CD14-positive monocyte (primary cell): Measurements from ENCODE around the gene AMELY. TPM values are rescaled to one million over a fixed set of nuclear protein-coding genes. Genes with fewer than 3 reads are reported as not detected.
"Not testable (repeated sequence)": the region's sequence is repeated elsewhere in the genome, so short reads cannot be mapped to it uniquely, and the experiment has no call there.

Source experiments
- DNase-seq, 3 donors: peaks; one replicate each; pipeline ENCODE4 v3.0.0-alpha.2; 2011 to 2022
- H2AFZ ChIP-seq: 2 replicates; pipeline ENCODE4 v1.6.0; 2012; ENCODE audit warnings: mild to moderate bottlenecking, low read depth, low read length, inconsistent platforms; ENCODE audit not compliant: insufficient read depth, poor library complexity, severe bottlenecking
- H3K27ac ChIP-seq, 2 donors: 1 replicate in 1 of 2; 2 replicates in 1 of 2; pipeline ENCODE4 v1.5.1; 2012 to 2013; ENCODE audit warnings: low read length in 2 of 2, control low read depth in 1 of 2, inconsistent platforms in 1 of 2, low read depth in 1 of 2, mild to moderate bottlenecking in 1 of 2
- H3K27me3 ChIP-seq, 2 donors: one replicate each; pipeline versions ENCODE4 v1.6.0 to v1.6.1; 2011 to 2013; ENCODE audit warnings: low read length in 2 of 2; ENCODE audit not compliant: control insufficient read depth in 2 of 2, insufficient read depth in 2 of 2
- H3K36me3 ChIP-seq, 2 donors: replicated peaks in 1 of 2; 1 replicate in 1 of 2; 2 replicates in 1 of 2; pipeline versions ENCODE4 v1.5.1 to v1.6.1; 2012 to 2013; ENCODE audit warnings: low read length in 2 of 2, control low read depth in 1 of 2, inconsistent platforms in 1 of 2, mild to moderate bottlenecking in 1 of 2; ENCODE audit not compliant: insufficient read depth in 2 of 2, control insufficient read depth in 1 of 2
- H3K4me1 ChIP-seq, 2 donors: 1 replicate in 1 of 2; 2 replicates in 1 of 2; pipeline versions ENCODE4 v1.5.1 to v1.6.1; 2012 to 2013; ENCODE audit warnings: low read length in 2 of 2, control low read depth in 1 of 2, inconsistent platforms in 1 of 2, mild to moderate bottlenecking in 1 of 2, moderate library complexity in 1 of 2; ENCODE audit not compliant: insufficient read depth in 2 of 2, control insufficient read depth in 1 of 2
- H3K4me2 ChIP-seq: replicated peaks from 2 replicates; pipeline ENCODE3; 2012; ENCODE audit warnings: low read length, moderate library complexity, mild to moderate bottlenecking; ENCODE audit not compliant: poor library complexity, severe bottlenecking; ENCODE audit errors: extremely low read depth
- H3K4me3 ChIP-seq, 3 experiments: fragments of 200-600 bp in 1 of 3; sonication (generic) in 1 of 3; replicated peaks in 1 of 3; 1 replicate in 2 of 3; 2 replicates in 1 of 3; pipeline ENCODE4 v1.5.1; 2011 to 2013; ENCODE audit warnings: low read length in 3 of 3, mild to moderate bottlenecking in 3 of 3, control low read depth in 2 of 3, low read depth in 2 of 3, inconsistent platforms in 1 of 3, moderate library complexity in 1 of 3
- H3K79me2 ChIP-seq: 2 replicates; pipeline ENCODE4 v1.6.0; 2012; ENCODE audit warnings: mild to moderate bottlenecking, control low read depth, inconsistent platforms, low read length, moderate library complexity; ENCODE audit not compliant: insufficient read depth
- H3K9ac ChIP-seq: 2 replicates; pipeline ENCODE4 v1.6.0; 2017; ENCODE audit warnings: low read length, mild to moderate bottlenecking; ENCODE audit not compliant: insufficient read depth, poor library complexity, severe bottlenecking
- H3K9me3 ChIP-seq, 2 donors: replicated peaks in 1 of 2; 1 replicate in 1 of 2; 2 replicates in 1 of 2; pipeline versions ENCODE4 v1.5.1 to v1.6.1; 2012 to 2013; ENCODE audit warnings: low read length in 2 of 2, control low read depth in 1 of 2; ENCODE audit not compliant: control insufficient read depth in 1 of 2, insufficient read depth in 1 of 2
- H4K20me1 ChIP-seq: 2 replicates; pipeline ENCODE4 v1.6.0; 2012; ENCODE audit warnings: mild to moderate bottlenecking, low read length, control low read depth, moderate library complexity; ENCODE audit not compliant: insufficient read depth
- H3K27ac Mint-ChIP-seq, 7 donors: one replicate each; pipeline ENCODE4 v1.8.0; 2020; ENCODE audit warnings: mild to moderate bottlenecking in 7 of 7, mixed read lengths in 7 of 7, moderate library complexity in 6 of 7, inconsistent platforms in 2 of 7
- H3K27me3 Mint-ChIP-seq, 3 donors: one replicate each; pipeline ENCODE4 v1.8.0; 2021 to 2022; ENCODE audit warnings: low read depth in 3 of 3, mild to moderate bottlenecking in 3 of 3, mixed read lengths in 3 of 3, moderate library complexity in 3 of 3, inconsistent platforms in 1 of 3
- H3K36me3 Mint-ChIP-seq, 2 donors: one replicate each; pipeline ENCODE4 v1.8.0; 2020; ENCODE audit warnings: mixed read lengths in 2 of 2, inconsistent platforms in 1 of 2, mild to moderate bottlenecking in 1 of 2
- H3K4me1 Mint-ChIP-seq: one replicate; pipeline ENCODE4 v1.8.0; 2020; ENCODE audit warnings: mild to moderate bottlenecking, mixed read lengths
- H3K4me3 Mint-ChIP-seq, 2 donors: one replicate each; pipeline ENCODE4 v1.8.0; 2020; ENCODE audit warnings: mild to moderate bottlenecking in 2 of 2, mixed read lengths in 2 of 2, moderate library complexity in 1 of 2
- H3K9me3 Mint-ChIP-seq, 7 donors: one replicate each; pipeline ENCODE4 v1.8.0; 2020 to 2022; ENCODE audit warnings: mixed read lengths in 7 of 7, mild to moderate bottlenecking in 6 of 7, moderate library complexity in 6 of 7, inconsistent platforms in 2 of 7
- CTCF ChIP-seq: fragments of 200-600 bp; IDR thresholded peaks from one replicate; pipeline ENCODE4 v1.8.0; 2022; ENCODE audit warnings: antibody characterized with exemption, mild to moderate bottlenecking
- WGBS: methylation state at CpG from one replicate; pipeline ENCODE4 v1.1.5; 2013; ENCODE audit warnings: missing lambda C conversion rate; ENCODE audit not compliant: insufficient coverage; 5-methylcytosine and 5-hydroxymethylcytosine counted together
- intact Hi-C, 2 donors: fragments of 100-400 bp; cut with micrococcal nuclease; formaldehyde crosslinking; loops; one replicate each; pipeline versions ENCODE4 v1.15.0 to v1.15.1; 2023
- polyA plus RNA-seq, 3 donors: library from polyadenylated mRNA; depleted of rRNA in 1 of 3; unstranded in 2 of 3; stranded (reverse) in 1 of 3; fragments of 300-500 nt in 2 of 3; fragments of >200 nt in 1 of 3; fragmentation: Illumina TruSeq in 2 of 3; gene quantifications; 1 replicate in 2 of 3; 2 replicates in 1 of 3; pipeline ENCODE4 v1.2.3, GENCODE V29; 2012 to 2021

AMELY gene
- polyA plus RNA-seq, 3 donors, result not detected

- H3K4me3 Mint-ChIP-seq, result no peak overlapping the region
- H3K4me1 ChIP-seq, result no peaks in the 10 kb centered on the region
- H3K27me3 Mint-ChIP-seq, result peaks cover 0 to 3% (median 0%) of the 10 kb centered on the region in 3 donors
- H3K27me3 ChIP-seq, result no peaks in the 10 kb centered on the region
- H3K4me3 ChIP-seq, result no peak overlapping the region
- H3K27ac ChIP-seq, result no peak overlapping the region
- H3K79me2 ChIP-seq, result no peaks in the 10 kb centered on the region
- no peak overlapping the region for H3K27ac Mint-ChIP-seq
- no peak for DNase-seq
- H3K9me3 ChIP-seq, result peaks cover 0 to 3% of the 10 kb centered on the region in 2 donors
- H3K4me2 ChIP-seq, result no peak overlapping the region
- peaks cover 0 to 6% (median 0%) of the 10 kb centered on the region in 7 donors for H3K9me3 Mint-ChIP-seq
- H3K9ac ChIP-seq, result no peak overlapping the region
- intact Hi-C loops, result no loop called here
- H4K20me1 ChIP-seq, result no peaks in the 10 kb centered on the region
- no peak overlapping the region for H2AFZ ChIP-seq
- no peak for TF ChIP-seq CTCF
- WGBS, result no CpG with 5 or more reads among the region's 2 CpGs
- H3K4me1 Mint-ChIP-seq, result no peaks in the 10 kb centered on the region
- no peaks in the 10 kb centered on the region for H3K36me3 Mint-ChIP-seq
- H3K36me3 ChIP-seq, result no peaks in the 10 kb centered on the region
These were observed 62.2 kb downstream of the AMELY start for GRCh38 chrY:6849384-6849783.

GRCh38 chrY:6842650-6843049, 68.9 kb downstream of the AMELY start:
- H3K4me2 ChIP-seq, H3K79me2 ChIP-seq, H3K4me1 Mint-ChIP-seq, DNase-seq, H3K36me3 ChIP-seq, H3K9me3 ChIP-seq, H3K4me3 ChIP-seq, H3K4me3 Mint-ChIP-seq, H3K4me1 ChIP-seq, H3K9me3 Mint-ChIP-seq, H3K27ac Mint-ChIP-seq, H3K27me3 Mint-ChIP-seq, intact Hi-C loops, H3K9ac ChIP-seq, H2AFZ ChIP-seq, H3K36me3 Mint-ChIP-seq, H3K27ac ChIP-seq, H4K20me1 ChIP-seq, H3K27me3 ChIP-seq: not testable (repeated sequence)
- WGBS, result no CpG with 5 or more reads among the region's 2 CpGs

Other genes with a start within 250 kb of the AMELY start
- gene TBL1Y, start 1.1 kb downstream of the AMELY start, polyA plus RNA-seq, result not detected